ENCODE results near the gene SHISA2. TPM values are rescaled to one million over a fixed set of nuclear protein-coding genes. Genes with fewer than 3 reads are reported as not detected.

The SHISA2 gene
- total and polyA plus RNA-seq, 2 of the 13 experiments (the other 11 are each of a cell fraction or from before 2014, with no cell fraction given), result not detected

GRCh38 chr13:26025771-26026170 is 26.0 kb downstream of the SHISA2 start:
- Histone ChIP-seq H3K9ac (ENCODE audit: insufficient read depth, low read depth, low read length) (no peak overlapping the region), H3K27me3 (ENCODE audit: control insufficient read depth in 1 of 2, insufficient read depth in 2 of 2, low read length in 2 of 2) (peaks cover 0 to 13% of the 10 kb centered on the region in 2 experiments; a peak in 4 of 5 replicates), H3K27ac (ENCODE audit: extremely low read length, insufficient read depth, low read length) (no peak overlapping the region), H3K4me2 (ENCODE audit: low read depth, low read length) (no peak overlapping the region), H3K9me3 (ENCODE audit: low read length) (no peaks in the 10 kb centered on the region), H3K4me1 (ENCODE audit: insufficient read depth, low read length) (no peaks in the 10 kb centered on the region), H3K4me3 (replicated peaks in 1 of 3; ENCODE audit: insufficient read depth in 1 of 3, low read depth in 2 of 3, low read length in 3 of 3) (no peak overlapping the region), H4K20me1 (ENCODE audit: insufficient read depth, low read length) (no peaks in the 10 kb centered on the region), H3K79me2 (ENCODE audit: insufficient read depth, low read length) (no peaks in the 10 kb centered on the region), H2AFZ (ENCODE audit: low read length) (no peak overlapping the region), H3K36me3 (replicated peaks in 1 of 2; ENCODE audit: control insufficient read depth in 1 of 2, insufficient read depth in 2 of 2, low read length in 2 of 2) (no peaks in the 10 kb centered on the region)
- CTCF ChIA-PET (ENCODE audit: low intra/inter-chr PET ratio, low total read pairs), result no interaction called here
- 72% methylated on average over 2 of the region's 4 CpGs for WGBS (ENCODE audit: low lambda C conversion rate)
- DNase-seq (ENCODE audit: low spot score) (no peak), ATAC-seq (no peak), FAIRE-seq (no peak)
- intact Hi-C loops (cut with micrococcal nuclease; ENCODE audit: unreplicated experiment), result no loop called here
- TF ChIP-seq MAFK (conservative IDR thresholded peaks at IDR 0.05 in 1 of 2, IDR thresholded peaks at IDR 0.05 in 1 of 2; ENCODE audit: low read length in 2 of 2) (0 out of 4 replicates have a peak, but pooled peaks of 1 of the 2 experiments have one; percentile 1), ZNF770 (CRISPR knock-in tag; IDR thresholded peaks at IDR 0.05) (no peak), MIER2 (CRISPR knock-in tag; IDR thresholded peaks at IDR 0.05) (no peak), ISX (CRISPR knock-in tag; conservative IDR thresholded peaks at IDR 0.05) (no peak)
- in situ Hi-C loops (cut with HindIII; ENCODE audit: extremely low pct_ligation_motif_present, low pct_unique_long_range_greater_than_20kb), result no loop called here
- POLR2A ChIA-PET, result no interaction called here
- no TSS peak for BruUV-seq (replicated peaks)

- FAIRE-seq (no peak), DNase-seq (ENCODE audit: low spot score) (no peak), ATAC-seq (no peak)
- BruUV-seq (replicated peaks), result no TSS peak
- WGBS (ENCODE audit: low lambda C conversion rate), result 20% methylated on average over 8 of the region's 12 CpGs
- ChIA-PET POLR2A (no interaction called here), CTCF (ENCODE audit: low intra/inter-chr PET ratio, low total read pairs) (no interaction called here)
- Histone ChIP-seq H3K4me1 (ENCODE audit: insufficient read depth, low read length) (no peaks in the 10 kb centered on the region), H3K36me3 (replicated peaks in 1 of 2; ENCODE audit: control insufficient read depth in 1 of 2, insufficient read depth in 2 of 2, low read length in 2 of 2) (no peaks in the 10 kb centered on the region), H3K79me2 (ENCODE audit: insufficient read depth, low read length) (no peaks in the 10 kb centered on the region), H3K4me3 (replicated peaks in 1 of 3; ENCODE audit: insufficient read depth in 1 of 3, low read depth in 2 of 3, low read length in 3 of 3) (no peak overlapping the region), H2AFZ (ENCODE audit: low read length) (no peak overlapping the region), H3K9ac (ENCODE audit: insufficient read depth, low read depth, low read length) (no peak overlapping the region), H4K20me1 (ENCODE audit: insufficient read depth, low read length) (no peaks in the 10 kb centered on the region), H3K9me3 (ENCODE audit: low read length) (no peaks in the 10 kb centered on the region), H3K27me3 (ENCODE audit: control insufficient read depth in 1 of 2, insufficient read depth in 2 of 2, low read length in 2 of 2) (peaks cover 0 to 13% of the 10 kb centered on the region in 2 experiments; a peak in 4 of 5 replicates), H3K4me2 (ENCODE audit: low read depth, low read length) (no peak overlapping the region), H3K27ac (ENCODE audit: extremely low read length, insufficient read depth, low read length) (no peak overlapping the region)
- in situ Hi-C loops (cut with HindIII; ENCODE audit: extremely low pct_ligation_motif_present, low pct_unique_long_range_greater_than_20kb), result no loop called here
- intact Hi-C loops (cut with micrococcal nuclease; ENCODE audit: unreplicated experiment), result no loop called here
- no peak for TF ChIP-seq ZFX (CRISPR knock-in tag; IDR thresholded peaks at IDR 0.05; ENCODE audit: low read depth)
- TF ChIP-seq ZNF383 (CRISPR knock-in tag; IDR thresholded peaks at IDR 0.05; ENCODE audit: borderline replicate concordance), result no peak
- TF ChIP-seq SNAPC4 (CRISPR knock-in tag; IDR thresholded peaks at IDR 0.05), result no peak
- TF ChIP-seq ZC3H4 (CRISPR knock-in tag; IDR thresholded peaks at IDR 0.05; ENCODE audit: borderline replicate concordance), result no peak
- TF ChIP-seq TOE1 (CRISPR knock-in tag; IDR thresholded peaks at IDR 0.05), result no peak
- no peak for TF ChIP-seq XBP1 (CRISPR knock-in tag; IDR thresholded peaks at IDR 0.05)
- no peak for TF ChIP-seq MAFK (conservative IDR thresholded peaks at IDR 0.05 in 1 of 2, IDR thresholded peaks at IDR 0.05 in 1 of 2; ENCODE audit: low read length in 2 of 2)
- no peak for TF ChIP-seq TBL1XR1 (IDR thresholded peaks at IDR 0.05; ENCODE audit: borderline replicate concordance, low read length, partially characterized antibody)
- no peak for TF ChIP-seq ZNF577 (CRISPR knock-in tag; IDR thresholded peaks at IDR 0.05; ENCODE audit: borderline replicate concordance, low read depth)
These were observed 26.6 kb downstream of the SHISA2 start for GRCh38 chr13:26025196-26025595.

Measured in HepG2 (cell line).